Prostate gland (tissue), 2 donors: ENCODE data around the gene EHBP1L1. TPM values are rescaled to one million over a fixed set of nuclear protein-coding genes. Genes with fewer than 3 reads are reported as not detected.

Source experiments
- DNase-seq: peaks from one replicate; pipeline ENCODE4 v3.0.0-alpha.2; 2019; ENCODE audit warnings: low spot score
- H3K27ac ChIP-seq, 2 donors: fragments of 200-600 bp; sonication (generic); 2 replicates each; pipeline ENCODE4 v1.5.1; 2017 to 2019
- H3K27me3 ChIP-seq: fragments of 200-600 bp; sonication (generic); replicated peaks from 2 replicates; pipeline ENCODE4 v1.5.1; 2019; ENCODE audit not compliant: insufficient read depth
- H3K36me3 ChIP-seq, 2 donors: fragments of 200-600 bp; sonication (generic); 1 replicate in 1 of 2; 2 replicates in 1 of 2; pipeline versions ENCODE4 v1.5.1 to v1.8.1; 2017 to 2019
- H3K4me1 ChIP-seq: fragments of 200-600 bp; sonication (generic); replicated peaks from 2 replicates; pipeline ENCODE4 v1.5.1; 2019
- H3K4me3 ChIP-seq, 2 donors: fragments of 200-600 bp; sonication (generic); 2 replicates each; pipeline ENCODE4 v1.5.1; 2017 to 2019
- H3K9me3 ChIP-seq: fragments of 200-600 bp; sonication (generic); 2 replicates; pipeline ENCODE4 v1.5.1; 2017
- POLR2A ChIP-seq: fragments of 450-650 bp; IDR thresholded peaks from one replicate; pipeline ENCODE4 v1.6.1; 2016; ENCODE audit warnings: antibody characterized with exemption, mild to moderate bottlenecking
- POLR2AphosphoS5 ChIP-seq: sonication (generic); formaldehyde crosslinking; IDR thresholded peaks from one replicate; pipeline ENCODE4 v1.6.1; 2017; ENCODE audit warnings: antibody characterized with exemption
- WGBS: methylation state at CpG from one replicate; pipeline ENCODE4 v1.1.5; 2018; 5-methylcytosine and 5-hydroxymethylcytosine counted together
- intact Hi-C: fragments of 100-400 bp; cut with DNase I; formaldehyde crosslinking; loops from one replicate; pipeline ENCODE4 v1.14.2; 2022
- total RNA-seq, 2 donors: library from RNA; depleted of rRNA; stranded (reverse); fragments of >200 nt; gene quantifications; one replicate each; pipeline ENCODE4 v1.1.0, GENCODE V29; 2016
- TF ChIP-seq, protein P1 (sequence below), 4 experiments: fragments of 200-600 bp in 2 of 4; fragments of 450-650 bp in 2 of 4; sonication (generic) in 2 of 4; IDR thresholded peaks; 1 replicate in 3 of 4; 2 replicates in 1 of 4; pipeline ENCODE4 v1.5.1; 2016 to 2019; ENCODE audit warnings: antibody characterized with exemption in 4 of 4, mild to moderate bottlenecking in 2 of 4, moderate library complexity in 2 of 4

The EHBP1L1 gene
- total RNA-seq, 2 donors from 2014 or later = 68.2 to 98.7 TPM

DNA sequence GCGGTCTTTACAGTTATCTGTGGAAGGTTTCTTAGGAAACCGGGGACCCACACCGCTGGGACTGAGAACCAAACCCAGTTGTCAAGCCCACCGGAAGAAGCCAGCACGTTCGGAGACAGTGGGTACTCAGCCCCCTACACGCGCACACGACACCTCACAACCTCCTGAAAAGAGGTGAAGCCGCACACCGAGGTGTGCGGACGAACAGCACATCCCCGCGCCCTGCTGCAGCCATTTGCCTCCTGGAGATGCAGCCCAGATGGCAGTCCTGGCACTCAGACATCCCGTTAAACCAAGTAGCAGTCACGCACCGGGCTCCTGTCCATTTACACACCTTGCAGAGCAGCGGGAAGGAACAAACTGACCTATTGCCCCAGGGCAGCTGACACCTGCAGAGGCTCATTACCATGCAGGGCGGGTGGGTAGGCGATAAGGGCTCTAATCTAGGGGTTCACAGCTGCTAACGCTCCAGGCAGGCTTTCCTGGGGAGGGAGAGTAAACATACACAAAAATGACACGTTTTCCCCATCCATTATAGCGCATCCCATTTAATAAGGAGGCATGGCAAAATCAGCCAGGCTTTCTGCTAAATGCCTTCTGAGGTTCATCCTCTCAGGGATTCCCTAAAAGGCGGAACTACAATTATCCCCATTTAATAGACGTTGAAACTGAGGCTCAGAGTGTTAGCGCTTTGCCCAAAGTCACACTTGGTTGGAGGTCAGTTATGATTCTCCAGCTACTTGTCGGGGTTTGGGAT is 864 bp upstream of the EHBP1L1 start:
- H3K27me3 ChIP-seq = no peaks in the 10 kb centered on the region
- no peaks in the 10 kb centered on the region for H3K9me3 ChIP-seq
- no peak for DNase-seq
- peak overlapping the region; percentile 74 to 78 for H3K4me3 ChIP-seq
- peaks cover 34% of the 10 kb centered on the region for H3K4me1 ChIP-seq
- intact Hi-C loops = loop anchor here (5.0 kb wide), 1 partner anchor 87 kb away; the partner anchor contains the start of gene RELA
- 39% methylated on average over 22 of the region's 28 CpGs for WGBS
- TF ChIP-seq POLR2A (no peak), POLR2AphosphoS5 (no peak)
- TF ChIP-seq, protein P1, sequence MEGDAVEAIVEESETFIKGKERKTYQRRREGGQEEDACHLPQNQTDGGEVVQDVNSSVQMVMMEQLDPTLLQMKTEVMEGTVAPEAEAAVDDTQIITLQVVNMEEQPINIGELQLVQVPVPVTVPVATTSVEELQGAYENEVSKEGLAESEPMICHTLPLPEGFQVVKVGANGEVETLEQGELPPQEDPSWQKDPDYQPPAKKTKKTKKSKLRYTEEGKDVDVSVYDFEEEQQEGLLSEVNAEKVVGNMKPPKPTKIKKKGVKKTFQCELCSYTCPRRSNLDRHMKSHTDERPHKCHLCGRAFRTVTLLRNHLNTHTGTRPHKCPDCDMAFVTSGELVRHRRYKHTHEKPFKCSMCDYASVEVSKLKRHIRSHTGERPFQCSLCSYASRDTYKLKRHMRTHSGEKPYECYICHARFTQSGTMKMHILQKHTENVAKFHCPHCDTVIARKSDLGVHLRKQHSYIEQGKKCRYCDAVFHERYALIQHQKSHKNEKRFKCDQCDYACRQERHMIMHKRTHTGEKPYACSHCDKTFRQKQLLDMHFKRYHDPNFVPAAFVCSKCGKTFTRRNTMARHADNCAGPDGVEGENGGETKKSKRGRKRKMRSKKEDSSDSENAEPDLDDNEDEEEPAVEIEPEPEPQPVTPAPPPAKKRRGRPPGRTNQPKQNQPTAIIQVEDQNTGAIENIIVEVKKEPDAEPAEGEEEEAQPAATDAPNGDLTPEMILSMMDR (IDR thresholded peaks at IDR 0.05) = no peak
- H3K27ac ChIP-seq = peak overlapping the region; percentile 87 to 96
- H3K36me3 ChIP-seq = peaks cover 0 to 2% of the 10 kb centered on the region in 2 donors

DNA sequence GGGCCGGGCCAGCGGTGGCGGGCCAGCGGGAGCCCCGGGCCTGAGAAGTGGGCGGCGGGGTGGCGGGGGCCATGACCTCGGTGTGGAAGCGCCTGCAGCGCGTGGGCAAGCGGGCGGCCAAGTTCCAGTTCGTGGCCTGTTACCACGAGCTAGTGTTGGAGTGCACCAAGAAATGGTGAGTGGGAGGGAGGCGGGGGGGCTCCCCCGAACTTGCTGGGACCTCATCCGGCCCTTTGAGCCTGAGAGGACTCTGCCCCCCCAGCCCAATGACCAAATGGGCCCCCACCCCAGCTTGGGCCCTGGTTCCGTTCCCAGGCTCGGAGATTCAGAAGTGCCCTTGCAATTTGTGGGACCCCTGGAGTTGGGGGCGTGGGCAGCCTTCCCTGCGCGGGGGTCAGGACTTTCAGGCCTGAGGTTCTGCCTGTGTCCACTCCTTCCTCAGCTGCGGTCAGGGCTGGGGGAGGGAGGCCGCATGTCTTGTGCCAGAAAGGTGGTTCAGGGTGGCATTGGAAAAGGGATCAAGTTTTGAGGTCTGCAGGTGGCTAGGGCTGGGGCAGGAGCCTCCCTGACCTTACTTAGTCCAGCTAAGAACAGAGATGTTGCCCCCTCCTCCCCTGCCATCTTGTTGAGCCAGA is 496 bp downstream of the EHBP1L1 start:
- TF ChIP-seq POLR2AphosphoS5 = no peak
- TF ChIP-seq, protein P1 (IDR thresholded peaks at IDR 0.05) = no peak
- no peak for TF ChIP-seq POLR2A
- H3K4me1 ChIP-seq = peaks cover 27% of the 10 kb centered on the region
- 12% methylated on average over 24 of the region's 26 CpGs for WGBS
- H3K27ac ChIP-seq = peak overlapping the region; percentile 87 to 96
- H3K4me3 ChIP-seq = peak overlapping the region; percentile 74 to 78
- no peaks in the 10 kb centered on the region for H3K9me3 ChIP-seq
- intact Hi-C loops = loop anchor here (2.0 to 5.0 kb wide), 2 partner anchors 34 to 86 kb away; partner anchors contain the start of gene RELA
- H3K27me3 ChIP-seq = no peaks in the 10 kb centered on the region
- DNase-seq = no peak
- H3K36me3 ChIP-seq = peaks cover 0 to 15% of the 10 kb centered on the region in 2 donors

DNA sequence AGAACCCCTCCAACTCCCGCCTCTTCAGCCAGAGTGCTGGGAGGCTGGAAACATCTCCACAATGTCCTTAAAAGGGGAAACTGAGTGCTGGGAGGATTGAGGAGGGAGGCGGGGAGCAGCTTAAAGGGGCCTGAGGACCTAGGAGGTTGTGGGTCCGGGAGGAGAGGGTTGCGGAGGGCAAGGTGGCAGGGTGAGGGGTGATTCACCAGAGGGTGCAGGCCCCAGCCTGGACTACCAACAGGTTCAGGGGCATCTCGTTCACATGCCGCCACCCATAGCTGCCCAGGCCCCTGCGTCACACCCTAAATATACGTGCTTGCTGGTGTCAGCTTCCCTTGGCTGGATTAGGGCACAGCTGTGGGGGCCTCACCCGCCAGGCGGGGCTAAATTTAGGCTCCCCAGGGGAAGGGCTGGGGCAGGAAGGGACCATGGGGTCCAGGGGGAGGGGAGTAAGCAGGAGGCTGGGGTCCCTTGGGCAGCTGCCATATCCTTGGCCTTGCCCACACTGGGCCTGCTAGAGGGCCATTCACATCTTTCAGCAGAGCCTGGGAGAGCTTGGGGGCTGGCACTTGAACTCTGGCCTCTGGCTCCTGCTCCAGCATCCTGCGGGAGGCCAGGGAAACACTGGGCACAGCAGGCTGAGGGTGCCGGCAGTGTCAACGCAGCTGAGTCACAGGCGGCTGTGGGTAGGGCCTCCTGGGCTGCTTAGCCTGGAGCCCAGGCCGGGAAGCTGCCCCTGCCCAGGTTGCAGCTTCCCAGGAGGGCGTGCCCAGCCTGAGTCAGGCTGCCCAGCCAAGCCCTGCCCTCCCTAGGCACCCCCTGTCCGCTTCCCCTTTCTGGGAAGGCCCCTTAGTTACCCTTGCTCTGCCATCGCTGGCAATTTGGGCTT is 1.3 kb downstream of the EHBP1L1 start:
- TF ChIP-seq POLR2AphosphoS5 (no peak), POLR2A (peak; percentile 66)
- TF ChIP-seq, protein P1 (IDR thresholded peaks at IDR 0.05) = no peak

DNA sequence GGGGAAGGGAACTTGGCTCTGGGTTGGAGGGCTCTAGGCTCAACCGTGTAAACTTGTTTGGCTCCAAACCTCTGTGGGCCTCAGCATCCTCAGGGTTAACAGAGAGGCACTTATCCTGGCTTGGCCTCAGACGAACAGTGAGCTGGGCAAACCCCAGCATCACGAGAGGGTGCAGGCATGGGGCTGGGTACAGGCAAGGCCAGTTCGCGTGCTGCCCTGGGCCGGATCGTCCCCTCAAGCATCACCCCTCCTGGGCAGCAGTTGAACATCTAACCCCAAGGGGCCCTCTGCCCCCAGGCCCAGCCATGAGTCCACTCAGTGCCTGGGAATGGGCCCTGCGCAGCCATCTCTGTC is 1.9 kb downstream of the EHBP1L1 start:
- no peak for DNase-seq
- H3K4me1 ChIP-seq = peaks cover 20% of the 10 kb centered on the region
- peaks cover 0 to 19% of the 10 kb centered on the region in 2 donors for H3K36me3 ChIP-seq
- no peaks in the 10 kb centered on the region for H3K27me3 ChIP-seq
- TF ChIP-seq POLR2A = no peak
- TF ChIP-seq POLR2AphosphoS5 = no peak
- TF ChIP-seq, protein P1 (IDR thresholded peaks at IDR 0.05) = no peak
- H3K4me3 ChIP-seq = peak overlapping the region; percentile 74 to 78
- H3K9me3 ChIP-seq = no peaks in the 10 kb centered on the region
- 33% methylated on average over 8 of the region's 8 CpGs for WGBS
- intact Hi-C loops = loop anchor here (2.0 to 5.0 kb wide), 2 partner anchors 33 to 85 kb away; partner anchors contain the start of gene RELA
- peak overlapping the region; percentile 87 to 96 for H3K27ac ChIP-seq

More for the DNA sequence above, 1.3 kb downstream of the EHBP1L1 start:
- DNase-seq = no peak
- Histone ChIP-seq H3K9me3 (no peaks in the 10 kb centered on the region), H3K27me3 (no peaks in the 10 kb centered on the region), H3K4me1 (peaks cover 20% of the 10 kb centered on the region), H3K4me3 (peak overlapping the region; percentile 74 to 78), H3K36me3 (peaks cover 0 to 19% of the 10 kb centered on the region in 2 donors), H3K27ac (peak overlapping the region; percentile 87 to 96)
- intact Hi-C loops = loop anchor here (2.0 to 5.0 kb wide), 2 partner anchors 34 to 85 kb away; partner anchors contain the start of gene RELA
- 36% methylated on average over 17 of the region's 18 CpGs for WGBS
